NB4 (cell line): ENCODE data around the gene ZFYVE21.

ENCODE experiments used
- DNase-seq: peaks from one replicate; pipeline ENCODE4 v3.0.0; 2010; ENCODE audit warnings: low read depth
- H3K4me3 ChIP-seq: one replicate; pipeline ENCODE4 v1.5.1; 2011; ENCODE audit warnings: mild to moderate bottlenecking, low read depth, low read length, moderate library complexity
- CTCF ChIP-seq: IDR thresholded peaks from one replicate; pipeline ENCODE4 v1.5.1; 2012; ENCODE audit warnings: low read depth, low read length
- MAX ChIP-seq: IDR thresholded peaks from 2 replicates; pipeline ENCODE4 v1.6.1; 2011; ENCODE audit warnings: low read depth, low read length
- MYC ChIP-seq: IDR thresholded peaks from 2 replicates; pipeline ENCODE4 v1.6.1; 2011; ENCODE audit warnings: low read depth, low read length
- POLR2A ChIP-seq: IDR thresholded peaks from 2 replicates; pipeline ENCODE4 v1.6.1; 2011; ENCODE audit warnings: mild to moderate bottlenecking; ENCODE audit not compliant: insufficient read length; ENCODE audit errors: extremely low read depth

The ZFYVE21 gene

GRCh38 chr14:103675957-103676356 lies 39.7 kb upstream of the ZFYVE21 start:
- TF ChIP-seq CTCF: no peak
- TF ChIP-seq MYC: no peak
- no peak for TF ChIP-seq MAX
- no peak for TF ChIP-seq POLR2A
- no peak overlapping the region for H3K4me3 ChIP-seq
- DNase-seq: no peak

- TF ChIP-seq POLR2A: no peak
- no peak for TF ChIP-seq MYC
- no peak for TF ChIP-seq MAX
- no peak for TF ChIP-seq CTCF
- H3K4me3 ChIP-seq: no peak overlapping the region
- DNase-seq: peak; percentile 38
Observed at GRCh38 chr14:103676881-103677675, 38.5 kb upstream of the ZFYVE21 start.

- peak; percentile 67 for DNase-seq
- TF ChIP-seq CTCF: peak; percentile 66
- peak; percentile 95 for TF ChIP-seq MAX
- TF ChIP-seq MYC: peak; percentile 94
- no peak for TF ChIP-seq POLR2A
- no peak overlapping the region for H3K4me3 ChIP-seq
Observed at GRCh38 chr14:103679351-103679750, 36.3 kb upstream of the ZFYVE21 start.

GRCh38 chr14:103680491-103681231 lies 34.9 kb upstream of the ZFYVE21 start:
- DNase-seq: no peak
- H3K4me3 ChIP-seq: no peak overlapping the region
- no peak for TF ChIP-seq MYC
- no peak for TF ChIP-seq POLR2A
- no peak for TF ChIP-seq CTCF
- no peak for TF ChIP-seq MAX

GRCh38 chr14:103683139-103683538 lies 32.5 kb upstream of the ZFYVE21 start:
- H3K4me3 ChIP-seq: no peak overlapping the region
- no peak for DNase-seq
- no peak for TF ChIP-seq MAX
- TF ChIP-seq POLR2A: no peak
- no peak for TF ChIP-seq MYC
- TF ChIP-seq CTCF: no peak
